Measurements from ENCODE around the gene PEX12. TPM values are rescaled to one million over a fixed set of nuclear protein-coding genes. Genes with fewer than 3 reads are reported as not detected.

PEX12 gene
- 2.8 and 3.4 TPM in 2 replicates for total RNA-seq
- polyA plus RNA-seq = 4.5 and 5.7 TPM in 2 replicates
- 2.9 and 3.2 TPM in 2 replicates for polyA plus RNA-seq (2011; cell fraction: cytosol; rRNA removed)
- 1.8 and 2.0 TPM in 2 replicates for polyA plus RNA-seq (2011; cell fraction: nucleus; rRNA removed)
- 4.4 and 4.6 TPM in 2 replicates for polyA plus RNA-seq (2012)
- polyA minus RNA-seq = 6.3 and 7.3 TPM in 2 replicates
- polyA minus RNA-seq (2011; cell fraction: cytosol; rRNA and poly(A)+ RNA removed) = 4.9 TPM
- polyA minus RNA-seq (2011; cell fraction: nucleus; rRNA and poly(A)+ RNA removed) = 1.8 and 2.7 TPM in 2 replicates
- percentile 49 among the genes with signal in this experiment for Bru-seq, nascent RNA
- percentile 28 among the genes with signal in this experiment for BruChase-seq, experiment 1, labeled RNA remaining after a 6-hour chase
- percentile 59 among the genes with signal in this experiment for BruChase-seq, experiment 2, labeled RNA remaining after a 2-hour chase
- long read RNA-seq, transcript PEX12-201 (3 exons, 2,675 nt) = major isoform, 7 of 7 reads
- long read RNA-seq, partial matches to known transcripts = 0 of 7 reads
- long read RNA-seq, other reads (novel, unspliced or antisense) = 0 of 7 reads

GRCh38 chr17:35578197-35578928 is at the start of gene PEX12:
Gene PEX12, minus strand, starts transcription at chr17:35578571. Its CDS starts 550 bp downstream, at chr17:35578021.
- H3K9me3 ChIP-seq (replicated peaks; ENCODE audit: control insufficient read depth, insufficient read depth, low read length) = no peaks in the 10 kb centered on the region
- H3K36me3 ChIP-seq (ENCODE audit: control insufficient read depth in 2 of 2, extremely low read depth in 1 of 2, insufficient read depth in 2 of 2, low read length in 2 of 2) = peaks cover 0 to 2% of the 10 kb centered on the region in 2 experiments
- no peak for TF ChIP-seq EZH2 (IDR thresholded peaks at IDR 0.05; ENCODE audit: borderline replicate concordance, low read depth, low read length, severe bottlenecking)
- peak; percentile 94 for TF ChIP-seq POLR2A (IDR thresholded peaks at IDR 0.05; ENCODE audit: low read depth, low read length)
- peak; percentile 94 for TF ChIP-seq POLR2AphosphoS5 (IDR thresholded peaks at IDR 0.05; ENCODE audit: insufficient read depth, low read depth, low read length)
- H4K20me1 ChIP-seq (replicated peaks; ENCODE audit: control insufficient read depth, extremely low read depth, insufficient read depth, low read length) = no peaks in the 10 kb centered on the region
- peak within 1 kb of the TSS; percentile 38 for H3K27ac ChIP-seq (ENCODE audit: insufficient read depth, low read depth, low read length)
- H3K4me2 ChIP-seq (ENCODE audit: insufficient read depth, low read length) = peak within 1 kb of the TSS; percentile 83
- ChIA-PET CTCF (interaction anchor here (0.5 to 2.2 kb wide), 17 partner anchors 8 to 515 kb away, joined by 3 to 13 read pairs (median 4); partner anchors contain the start of genes AP2B1, RFFL and SLFN12L), POLR2A (interaction anchor here (0.8 to 1.8 kb wide), 3 partner anchors 8 to 10 kb away, joined by 4 to 5 read pairs (median 5); partner anchors contain the start of gene AP2B1)
- intact Hi-C loops (cut with micrococcal nuclease) (loop anchor here (1.0 kb wide), 3 partner anchors 9 to 37 kb away; partner anchors contain the start of gene AP2B1), dilution Hi-C loops (cut with MboI; ENCODE audit: extremely low pct_ligation_motif_present, low sequenced_read_pairs) (no loop called here)
- BruUV-seq (replicated peaks) = TSS peak; percentile 88
- peaks cover 12% of the 10 kb centered on the region for H3K4me1 ChIP-seq (ENCODE audit: control insufficient read depth, extremely low read depth, insufficient read depth, low read length)
- peak within 1 kb of the TSS; percentile 71 for H2AFZ ChIP-seq (ENCODE audit: low read depth, low read length)
- H3K27me3 ChIP-seq (ENCODE audit: control insufficient read depth in 2 of 2, insufficient read depth in 2 of 2, low read length in 2 of 2) = no peaks in the 10 kb centered on the region
- peak within 1 kb of the TSS; percentile 77 for H3K9ac ChIP-seq (replicated peaks; ENCODE audit: extremely low read depth, insufficient read depth, low read length)
- no peaks in the 10 kb centered on the region for H3K79me2 ChIP-seq (ENCODE audit: control insufficient read depth, insufficient read depth, low read length)
- DNase-seq (ENCODE audit: low read depth, low spot score) (peak; percentile 83), FAIRE-seq (peak; percentile 93)
- no peaks in the 10 kb centered on the region for H3K9me1 ChIP-seq (replicated peaks; ENCODE audit: control insufficient read depth, extremely low read depth, insufficient read depth, low read length)
- H3K4me3 ChIP-seq (replicated peaks in 1 of 3; ENCODE audit: insufficient read depth in 1 of 3, low read depth in 1 of 3, low read length in 3 of 3) = peak within 1 kb of the TSS; percentile 60 to 77 (median 64)

- no peak for DNase-seq (ENCODE audit: low read depth, low spot score)
- H3K4me2 ChIP-seq (ENCODE audit: insufficient read depth, low read length) = no peak overlapping the region
- POLR2A ChIA-PET = no interaction called here
- peaks cover 6 to 19% of the 10 kb centered on the region in 2 experiments for H3K36me3 ChIP-seq (ENCODE audit: control insufficient read depth in 2 of 2, extremely low read depth in 1 of 2, insufficient read depth in 2 of 2, low read length in 2 of 2)
- H3K79me2 ChIP-seq (ENCODE audit: control insufficient read depth, insufficient read depth, low read length) = no peaks in the 10 kb centered on the region
- CTCF ChIA-PET = no interaction called here
- no peaks in the 10 kb centered on the region for H3K27me3 ChIP-seq (ENCODE audit: control insufficient read depth in 2 of 2, insufficient read depth in 2 of 2, low read length in 2 of 2)
- no TSS peak for BruUV-seq (replicated peaks)
- no peak overlapping the region for H3K4me3 ChIP-seq (replicated peaks in 1 of 3; ENCODE audit: insufficient read depth in 1 of 3, low read depth in 1 of 3, low read length in 3 of 3)
- intact Hi-C loops (cut with micrococcal nuclease) (loop anchor here (5.0 kb wide), 1 partner anchor 1240 kb away; no protein-coding TSS in a partner anchor), dilution Hi-C loops (cut with MboI; ENCODE audit: extremely low pct_ligation_motif_present, low sequenced_read_pairs) (no loop called here)
- no peak overlapping the region for H2AFZ ChIP-seq (ENCODE audit: low read depth, low read length)
- no peaks in the 10 kb centered on the region for H3K9me3 ChIP-seq (replicated peaks; ENCODE audit: control insufficient read depth, insufficient read depth, low read length)
- H4K20me1 ChIP-seq (replicated peaks; ENCODE audit: control insufficient read depth, extremely low read depth, insufficient read depth, low read length) = peaks cover 3% of the 10 kb centered on the region
- no peak overlapping the region for H3K27ac ChIP-seq (ENCODE audit: insufficient read depth, low read depth, low read length)
- no peak overlapping the region for H3K9ac ChIP-seq (replicated peaks; ENCODE audit: extremely low read depth, insufficient read depth, low read length)
- no peaks in the 10 kb centered on the region for H3K9me1 ChIP-seq (replicated peaks; ENCODE audit: control insufficient read depth, extremely low read depth, insufficient read depth, low read length)
- H3K4me1 ChIP-seq (ENCODE audit: control insufficient read depth, extremely low read depth, insufficient read depth, low read length) = peaks cover 17% of the 10 kb centered on the region
- TF ChIP-seq GATA2 (IDR thresholded peaks at IDR 0.05; ENCODE audit: insufficient read depth, insufficient read length, low read depth, low read length) (no peak), MYC (IDR thresholded peaks at IDR 0.05; ENCODE audit: low read depth, low read length) (no peak), MAX (IDR thresholded peaks at IDR 0.05; ENCODE audit: insufficient read depth, insufficient read length) (no peak), POLR2AphosphoS5 (IDR thresholded peaks at IDR 0.05; ENCODE audit: insufficient read depth, low read depth, low read length) (no peak), FOS (IDR thresholded peaks at IDR 0.05; ENCODE audit: borderline replicate concordance, insufficient read depth, low read length) (no peak), EZH2 (IDR thresholded peaks at IDR 0.05; ENCODE audit: borderline replicate concordance, low read depth, low read length, severe bottlenecking) (no peak), CTCF (IDR thresholded peaks at IDR 0.05; ENCODE audit: extremely low read depth in 1 of 2, insufficient read depth in 1 of 2, low read depth in 1 of 2, low read length in 2 of 2) (no peak), JUN (IDR thresholded peaks at IDR 0.05; ENCODE audit: borderline replicate concordance, insufficient read depth, insufficient read length, low read depth) (no peak), POLR2A (IDR thresholded peaks at IDR 0.05; ENCODE audit: low read depth, low read length) (no peak)
- FAIRE-seq = no peak
Observed at GRCh38 chr17:35627417-35627816, 49.0 kb upstream of the PEX12 start.
